Measurements from ENCODE around the gene QRSL1. TPM values are rescaled to one million over a fixed set of nuclear protein-coding genes. Genes with fewer than 3 reads are reported as not detected.

Gene QRSL1
- total RNA-seq, 1 donor, result 16.0 TPM

DNA sequence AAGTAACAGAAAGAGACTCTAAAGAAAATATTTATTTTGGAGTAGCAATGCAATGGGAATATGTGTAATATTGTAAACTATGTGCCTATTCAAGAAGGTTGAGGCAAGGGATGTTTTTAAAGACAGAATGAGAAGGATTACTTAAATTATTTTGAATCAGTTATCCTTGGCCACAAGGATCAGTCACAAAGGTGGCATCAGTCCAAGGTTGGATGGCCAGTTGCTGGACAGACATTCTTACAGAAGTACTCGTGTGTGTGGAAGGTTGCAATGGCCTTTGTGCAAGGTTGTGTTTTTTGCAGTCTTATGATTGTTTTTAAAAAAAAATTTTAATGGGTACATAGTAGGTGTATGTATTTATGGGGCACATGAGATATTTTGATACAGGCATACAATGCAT lies 2.0 kb downstream of the QRSL1 start:
- H3K4me3 ChIP-seq (ENCODE audit: low read depth, low read length), result no peak overlapping the region
- TF ChIP-seq CTCF (IDR thresholded peaks at IDR 0.05; ENCODE audit: insufficient read depth, low read depth, low read length), result no peak
- DNase-seq (ENCODE audit: low read depth), result no peak

DNA sequence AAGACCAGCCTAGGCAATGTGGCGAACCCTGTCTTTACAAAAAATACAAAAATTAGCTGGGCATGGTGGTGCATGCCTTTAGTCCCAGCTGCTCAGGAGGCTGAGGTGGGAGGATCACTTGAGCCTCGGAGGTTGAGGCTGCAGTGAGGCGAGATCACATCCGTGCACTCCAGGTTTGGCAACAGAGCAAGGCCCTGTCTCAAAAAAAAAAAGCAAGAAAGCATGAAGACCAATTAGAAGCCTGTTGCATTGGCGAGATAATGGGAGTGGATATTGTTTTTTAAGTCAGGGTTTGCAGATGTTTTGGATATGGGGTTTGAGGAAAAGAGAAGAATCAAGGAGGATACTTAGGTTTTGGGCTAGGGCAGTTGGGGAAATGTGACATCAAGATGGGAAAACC lies 5.2 kb downstream of the QRSL1 start:
- no peak for TF ChIP-seq CTCF (IDR thresholded peaks at IDR 0.05; ENCODE audit: insufficient read depth, low read depth, low read length)
- H3K4me3 ChIP-seq (ENCODE audit: low read depth, low read length), result no peak overlapping the region
- no peak for DNase-seq (ENCODE audit: low read depth)

GRCh38 chr6:106637051-106637716 lies 7.8 kb downstream of the QRSL1 start:
- H3K4me3 ChIP-seq (ENCODE audit: low read depth, low read length), result no peak overlapping the region
- no peak for TF ChIP-seq CTCF (IDR thresholded peaks at IDR 0.05; ENCODE audit: insufficient read depth, low read depth, low read length)
- no peak for DNase-seq (ENCODE audit: low read depth)

DNA sequence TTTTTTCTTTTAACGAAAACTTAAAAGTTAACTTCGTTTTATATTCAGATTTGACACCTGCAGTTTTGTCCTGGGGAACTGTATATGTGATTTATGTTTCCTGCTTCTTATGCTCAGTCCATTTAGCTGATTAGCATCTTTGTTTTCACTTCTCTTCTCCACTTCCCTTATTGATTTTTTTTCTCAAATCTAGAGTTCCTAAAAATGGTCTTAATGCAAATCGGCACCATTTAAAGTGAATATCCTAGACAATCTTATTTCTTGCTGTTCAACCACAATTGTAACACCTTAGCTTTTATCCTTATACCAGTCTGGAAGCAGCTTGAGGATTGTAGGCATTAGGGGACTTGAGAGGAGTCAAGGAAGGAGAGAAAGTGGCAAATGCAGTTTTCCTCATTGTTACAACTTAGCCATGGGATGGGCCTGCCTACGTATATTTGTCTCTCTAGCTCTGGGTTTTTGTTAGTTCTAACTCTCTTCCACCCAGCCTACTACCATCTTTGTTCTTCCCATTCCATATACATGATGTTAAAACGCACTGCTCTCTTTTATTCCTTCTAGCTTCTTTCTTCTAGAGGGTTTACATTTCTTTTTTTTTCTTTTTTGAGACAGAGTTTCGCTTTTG lies 8.5 kb downstream of the QRSL1 start:
- no peak for DNase-seq (ENCODE audit: low read depth)
- H3K4me3 ChIP-seq (ENCODE audit: low read depth, low read length), result no peak overlapping the region
- TF ChIP-seq CTCF (IDR thresholded peaks at IDR 0.05; ENCODE audit: insufficient read depth, low read depth, low read length), result no peak

DNA sequence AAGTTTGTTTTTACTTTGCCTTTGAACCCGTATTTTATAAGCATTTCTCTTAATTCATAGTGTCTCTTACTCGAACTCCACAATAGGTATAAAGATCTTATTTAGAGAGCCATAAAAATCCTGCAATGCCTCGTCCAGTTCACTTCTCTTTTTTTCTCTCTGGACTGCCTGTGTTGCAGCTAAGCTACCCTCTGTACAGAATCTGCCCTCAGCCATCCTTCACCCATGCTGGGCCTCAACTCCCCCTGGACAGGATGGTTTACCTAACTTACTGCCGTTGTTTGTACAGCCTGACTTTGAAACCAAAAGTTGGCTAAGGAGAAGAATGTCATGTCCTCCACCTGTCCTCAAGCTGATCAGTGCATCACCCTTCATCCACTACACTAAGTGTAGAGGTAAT lies 10.4 kb downstream of the QRSL1 start:
- DNase-seq (ENCODE audit: low read depth), result no peak
- no peak overlapping the region for H3K4me3 ChIP-seq (ENCODE audit: low read depth, low read length)
- TF ChIP-seq CTCF (IDR thresholded peaks at IDR 0.05; ENCODE audit: insufficient read depth, low read depth, low read length), result no peak

DNA sequence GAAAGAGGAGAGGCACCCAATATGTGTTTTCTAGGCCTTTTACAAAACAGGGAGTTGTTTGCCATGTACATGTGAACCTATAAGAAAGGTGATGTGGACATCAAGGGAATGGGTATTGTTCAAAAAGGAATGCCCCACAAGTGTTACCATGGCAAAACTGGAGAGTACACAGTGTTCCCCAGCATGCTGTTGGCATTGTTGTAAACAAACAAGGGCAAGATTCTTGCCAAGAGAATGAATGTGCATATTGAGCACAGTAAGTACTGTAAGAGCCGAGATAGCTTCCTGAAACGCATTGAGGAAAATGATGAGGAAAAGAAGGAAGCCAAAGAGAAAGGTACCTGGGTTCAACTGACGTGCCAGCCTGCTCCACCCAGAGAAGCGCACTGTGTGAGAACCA lies 13.1 kb downstream of the QRSL1 start:
- no peak for DNase-seq (ENCODE audit: low read depth)
- no peak for TF ChIP-seq CTCF (IDR thresholded peaks at IDR 0.05; ENCODE audit: insufficient read depth, low read depth, low read length)
- H3K4me3 ChIP-seq (ENCODE audit: low read depth, low read length), result no peak overlapping the region

DNA sequence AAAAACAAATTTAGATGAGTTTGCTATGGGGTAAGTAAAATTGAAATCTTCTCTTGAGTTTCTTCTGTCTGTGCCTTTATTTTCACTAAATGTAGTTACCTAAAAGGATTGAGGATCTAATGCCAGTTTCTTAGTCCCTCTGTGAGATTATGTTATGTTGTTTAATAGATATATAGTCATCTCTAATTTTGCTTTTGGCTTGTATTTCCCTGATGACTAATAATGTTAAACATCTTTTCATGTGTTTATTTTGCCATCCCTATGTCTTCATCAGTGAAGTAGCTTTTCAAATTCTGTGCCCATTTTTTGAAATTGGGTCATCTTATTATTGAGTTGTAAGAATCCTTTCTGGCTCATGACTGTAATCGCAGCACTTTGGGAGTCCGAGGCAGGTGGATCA lies 13.7 kb downstream of the QRSL1 start:
- no peak for DNase-seq (ENCODE audit: low read depth)
- TF ChIP-seq CTCF (IDR thresholded peaks at IDR 0.05; ENCODE audit: insufficient read depth, low read depth, low read length), result no peak
- no peak overlapping the region for H3K4me3 ChIP-seq (ENCODE audit: low read depth, low read length)
